ENCODE results near the gene IER5L. TPM values are rescaled to one million over a fixed set of nuclear protein-coding genes. Genes with fewer than 3 reads are reported as not detected.

The IER5L gene
- total RNA-seq, 1 donor from 2014 or later: 19.5 TPM

DNA sequence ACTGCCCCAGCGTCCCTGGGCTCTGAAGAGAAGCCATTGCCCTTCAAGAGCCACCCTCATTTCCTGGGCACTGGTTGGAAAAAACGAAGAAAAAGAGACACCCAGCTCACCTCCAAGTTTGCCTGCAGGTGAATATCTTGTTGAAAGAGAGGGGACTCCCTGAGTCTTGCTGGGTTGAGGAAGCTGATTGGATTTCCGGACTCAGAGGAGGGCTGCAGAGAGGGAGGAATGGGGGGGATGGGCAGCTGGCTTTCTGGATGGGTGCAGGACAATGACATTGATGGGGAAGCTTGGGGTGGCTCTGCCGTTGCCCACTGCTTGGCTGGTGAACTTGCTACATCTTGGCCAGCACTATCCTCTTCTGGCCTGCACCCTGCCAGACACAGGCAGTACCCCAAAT is 31.0 kb upstream of the IER5L start:
- Histone ChIP-seq H3K27me3 (ENCODE audit: control insufficient read depth, insufficient read depth, low read length) (no peaks in the 10 kb centered on the region), H3K4me3 (ENCODE audit: low read depth, low read length) (no peak overlapping the region), H3K36me3 (ENCODE audit: control insufficient read depth, insufficient read depth, low read length) (no peaks in the 10 kb centered on the region)
- DNase-seq (ENCODE audit: low read depth) (no peak), FAIRE-seq (no peak)
- TF ChIP-seq, protein P1, sequence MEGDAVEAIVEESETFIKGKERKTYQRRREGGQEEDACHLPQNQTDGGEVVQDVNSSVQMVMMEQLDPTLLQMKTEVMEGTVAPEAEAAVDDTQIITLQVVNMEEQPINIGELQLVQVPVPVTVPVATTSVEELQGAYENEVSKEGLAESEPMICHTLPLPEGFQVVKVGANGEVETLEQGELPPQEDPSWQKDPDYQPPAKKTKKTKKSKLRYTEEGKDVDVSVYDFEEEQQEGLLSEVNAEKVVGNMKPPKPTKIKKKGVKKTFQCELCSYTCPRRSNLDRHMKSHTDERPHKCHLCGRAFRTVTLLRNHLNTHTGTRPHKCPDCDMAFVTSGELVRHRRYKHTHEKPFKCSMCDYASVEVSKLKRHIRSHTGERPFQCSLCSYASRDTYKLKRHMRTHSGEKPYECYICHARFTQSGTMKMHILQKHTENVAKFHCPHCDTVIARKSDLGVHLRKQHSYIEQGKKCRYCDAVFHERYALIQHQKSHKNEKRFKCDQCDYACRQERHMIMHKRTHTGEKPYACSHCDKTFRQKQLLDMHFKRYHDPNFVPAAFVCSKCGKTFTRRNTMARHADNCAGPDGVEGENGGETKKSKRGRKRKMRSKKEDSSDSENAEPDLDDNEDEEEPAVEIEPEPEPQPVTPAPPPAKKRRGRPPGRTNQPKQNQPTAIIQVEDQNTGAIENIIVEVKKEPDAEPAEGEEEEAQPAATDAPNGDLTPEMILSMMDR (IDR thresholded peaks at IDR 0.05; ENCODE audit: insufficient read depth, low read length, severe bottlenecking): no peak

DNA sequence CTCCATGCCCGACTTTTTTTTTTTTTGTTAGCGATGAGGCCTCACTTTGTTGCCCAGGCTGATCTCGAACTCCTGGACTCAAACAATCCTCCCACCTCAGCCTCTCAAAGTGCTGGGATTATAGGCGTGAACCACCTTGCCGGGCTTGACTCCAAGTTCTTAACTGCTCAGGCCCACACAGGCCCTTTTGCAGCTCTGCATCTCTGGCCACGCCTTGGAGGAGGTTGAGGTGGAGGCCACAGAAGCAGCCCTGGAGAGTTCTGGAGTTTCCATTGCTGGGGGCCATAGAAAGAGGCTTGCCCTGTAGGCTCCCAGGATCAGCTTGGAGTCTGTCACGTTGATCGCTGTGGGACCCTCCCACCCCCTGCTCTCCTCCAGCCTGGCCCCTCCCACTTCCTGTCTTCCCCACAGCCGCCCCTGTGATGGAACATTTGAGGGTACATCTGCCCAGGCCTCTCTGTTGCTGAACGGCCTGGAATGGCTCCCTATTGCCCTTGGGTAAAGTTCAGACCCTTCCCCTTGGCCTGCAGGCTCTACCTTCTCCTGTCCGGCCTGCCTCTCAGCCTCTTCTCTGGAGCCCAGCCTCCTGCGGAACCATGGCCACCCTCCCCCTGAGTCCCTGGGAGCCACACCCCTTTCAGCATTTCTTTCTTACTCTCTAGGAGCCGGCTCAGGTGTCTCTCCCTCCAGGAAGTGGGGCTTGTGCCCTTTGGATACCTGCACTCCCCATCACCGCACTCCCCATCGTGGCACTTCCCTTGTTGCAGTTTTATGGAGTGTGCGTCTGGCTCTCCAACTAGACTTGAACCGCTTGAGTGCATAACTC is 30.4 kb upstream of the IER5L start:
- TF ChIP-seq, protein P1 (IDR thresholded peaks at IDR 0.05; ENCODE audit: insufficient read depth, low read length, severe bottlenecking): no peak
- no peaks in the 10 kb centered on the region for H3K36me3 ChIP-seq (ENCODE audit: control insufficient read depth, insufficient read depth, low read length)
- H3K4me3 ChIP-seq (ENCODE audit: low read depth, low read length): no peak overlapping the region
- no peaks in the 10 kb centered on the region for H3K27me3 ChIP-seq (ENCODE audit: control insufficient read depth, insufficient read depth, low read length)
- peak; percentile 25 for DNase-seq (ENCODE audit: low read depth)
- no peak for FAIRE-seq

DNA sequence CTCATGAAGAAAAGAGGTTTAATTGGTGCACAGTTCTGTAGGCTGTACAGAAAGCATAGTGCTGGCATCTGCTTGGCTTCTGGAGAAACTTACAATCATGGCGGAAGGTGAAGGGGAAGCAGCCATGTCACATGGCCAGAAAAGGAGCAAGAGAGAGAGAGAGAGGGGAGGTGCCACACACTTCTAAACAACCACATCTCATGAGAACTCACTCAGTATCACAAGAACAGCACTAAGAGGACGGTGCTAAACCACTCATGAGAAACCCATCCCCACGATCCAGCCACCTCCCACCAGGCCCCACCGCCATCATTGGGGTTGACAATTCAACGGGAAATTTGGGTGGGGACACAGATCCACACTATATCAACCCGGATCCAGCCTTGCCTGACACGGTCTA is 28.8 kb upstream of the IER5L start:
- FAIRE-seq (no peak), DNase-seq (ENCODE audit: low read depth) (no peak)
- Histone ChIP-seq H3K36me3 (ENCODE audit: control insufficient read depth, insufficient read depth, low read length) (no peaks in the 10 kb centered on the region), H3K27me3 (ENCODE audit: control insufficient read depth, insufficient read depth, low read length) (no peaks in the 10 kb centered on the region), H3K4me3 (ENCODE audit: low read depth, low read length) (no peak overlapping the region)
- TF ChIP-seq, protein P1 (IDR thresholded peaks at IDR 0.05; ENCODE audit: insufficient read depth, low read length, severe bottlenecking): no peak

DNA sequence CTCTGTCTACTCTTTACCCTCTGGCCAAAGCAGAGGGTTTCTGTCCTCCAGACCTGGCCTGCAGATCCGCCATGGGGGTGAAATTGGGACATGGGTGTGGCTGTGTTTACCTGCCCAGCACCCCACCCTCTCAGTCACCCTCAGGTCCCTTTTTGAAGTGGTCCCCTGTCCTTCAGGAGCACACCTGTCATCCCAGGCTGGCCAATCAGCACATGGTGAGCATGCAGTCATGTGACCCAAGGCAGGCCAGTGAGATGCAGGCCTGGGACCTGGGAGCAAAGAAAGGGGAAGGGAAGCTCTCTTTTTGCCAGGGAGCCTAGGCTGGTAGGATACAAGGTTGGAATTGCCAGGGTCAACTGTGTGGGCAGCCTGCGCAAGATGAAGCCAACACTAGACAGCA is 28.3 kb upstream of the IER5L start:
- H3K27me3 ChIP-seq (ENCODE audit: control insufficient read depth, insufficient read depth, low read length): no peaks in the 10 kb centered on the region
- TF ChIP-seq, protein P1 (IDR thresholded peaks at IDR 0.05; ENCODE audit: insufficient read depth, low read length, severe bottlenecking): no peak
- DNase-seq (ENCODE audit: low read depth): no peak
- H3K4me3 ChIP-seq (ENCODE audit: low read depth, low read length): no peak overlapping the region
- H3K36me3 ChIP-seq (ENCODE audit: control insufficient read depth, insufficient read depth, low read length): no peaks in the 10 kb centered on the region
- no peak for FAIRE-seq

DNA sequence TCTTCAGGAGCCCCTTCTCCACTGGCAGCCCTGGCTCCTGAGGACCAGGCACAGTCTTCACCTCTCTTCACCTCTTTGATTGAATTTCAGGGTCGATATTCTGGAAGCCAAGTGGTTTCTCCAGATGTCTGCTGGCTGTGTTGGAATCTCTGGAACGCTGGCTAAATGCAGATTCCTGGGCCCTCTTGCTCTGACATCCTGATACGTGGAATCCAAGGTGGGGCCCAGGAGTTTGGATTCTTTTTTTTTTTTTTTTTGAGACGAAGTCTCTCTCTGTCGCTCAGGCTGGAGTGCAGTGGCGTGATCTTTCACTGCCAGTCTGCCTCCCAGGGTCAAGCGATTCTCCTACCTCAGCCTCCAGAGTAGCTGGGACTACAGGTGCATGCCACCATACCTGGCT is 26.8 kb upstream of the IER5L start:
- H3K36me3 ChIP-seq (ENCODE audit: control insufficient read depth, insufficient read depth, low read length): no peaks in the 10 kb centered on the region

More for the DNA sequence above, 26.8 kb upstream of the IER5L start:
- DNase-seq (ENCODE audit: low read depth) (no peak), FAIRE-seq (no peak)
- TF ChIP-seq, protein P1 (IDR thresholded peaks at IDR 0.05; ENCODE audit: insufficient read depth, low read length, severe bottlenecking): no peak
- Histone ChIP-seq H3K27me3 (ENCODE audit: control insufficient read depth, insufficient read depth, low read length) (no peaks in the 10 kb centered on the region), H3K4me3 (ENCODE audit: low read depth, low read length) (no peak overlapping the region)

Data from bronchial epithelial cell (primary cell).